Panc1 (cell line): Measurements from ENCODE around the gene PDPK1.
"Not testable (repeated sequence)": the region's sequence is repeated elsewhere in the genome, so short reads cannot be mapped to it uniquely, and the experiment has no call there.

Experiments
- POLR2AphosphoS5 ChIP-seq: IDR thresholded peaks from 2 replicates; pipeline ENCODE4 v1.6.1; 2012; ENCODE audit warnings: mild to moderate bottlenecking, low read depth, low read length, moderate library complexity
- TCF7L2 ChIP-seq: IDR thresholded peaks from 2 replicates; pipeline ENCODE4 v1.6.1; 2011; ENCODE audit warnings: mild to moderate bottlenecking, low read depth, low read length, inconsistent platforms
- TF ChIP-seq, protein P1 (sequence below): fragments of 450-650 bp; IDR thresholded peaks from 2 replicates; pipeline ENCODE4 v1.5.1; 2017; ENCODE audit warnings: mild to moderate bottlenecking

DNA sequence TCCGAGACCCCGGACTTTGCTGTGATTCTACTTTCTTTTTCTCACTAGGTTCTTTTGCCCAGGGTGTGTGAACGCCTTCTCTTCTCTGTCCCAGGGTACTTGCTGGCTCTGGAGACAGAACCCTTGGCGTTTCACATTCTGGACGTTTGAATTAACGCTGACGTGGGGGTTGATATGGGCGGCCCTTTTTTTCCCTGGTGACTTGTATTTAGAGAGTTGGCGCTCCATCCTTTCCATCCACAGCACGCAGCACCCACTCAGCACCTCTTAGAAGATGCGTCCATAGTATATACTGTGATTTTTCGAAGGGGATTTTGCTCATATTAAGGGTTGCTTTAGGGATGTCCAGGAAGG lies 66.2 kb downstream of the PDPK1 start:
- TF ChIP-seq, protein P1, sequence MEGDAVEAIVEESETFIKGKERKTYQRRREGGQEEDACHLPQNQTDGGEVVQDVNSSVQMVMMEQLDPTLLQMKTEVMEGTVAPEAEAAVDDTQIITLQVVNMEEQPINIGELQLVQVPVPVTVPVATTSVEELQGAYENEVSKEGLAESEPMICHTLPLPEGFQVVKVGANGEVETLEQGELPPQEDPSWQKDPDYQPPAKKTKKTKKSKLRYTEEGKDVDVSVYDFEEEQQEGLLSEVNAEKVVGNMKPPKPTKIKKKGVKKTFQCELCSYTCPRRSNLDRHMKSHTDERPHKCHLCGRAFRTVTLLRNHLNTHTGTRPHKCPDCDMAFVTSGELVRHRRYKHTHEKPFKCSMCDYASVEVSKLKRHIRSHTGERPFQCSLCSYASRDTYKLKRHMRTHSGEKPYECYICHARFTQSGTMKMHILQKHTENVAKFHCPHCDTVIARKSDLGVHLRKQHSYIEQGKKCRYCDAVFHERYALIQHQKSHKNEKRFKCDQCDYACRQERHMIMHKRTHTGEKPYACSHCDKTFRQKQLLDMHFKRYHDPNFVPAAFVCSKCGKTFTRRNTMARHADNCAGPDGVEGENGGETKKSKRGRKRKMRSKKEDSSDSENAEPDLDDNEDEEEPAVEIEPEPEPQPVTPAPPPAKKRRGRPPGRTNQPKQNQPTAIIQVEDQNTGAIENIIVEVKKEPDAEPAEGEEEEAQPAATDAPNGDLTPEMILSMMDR: not testable (repeated sequence)
- not testable (repeated sequence) for TF ChIP-seq POLR2AphosphoS5, TCF7L2
